Activated CD4-positive, alpha-beta T cell treated with anti-CD3 and anti-CD28 coated beads, Interleukin-2, Interleukin-4, amounts not matched to agents 100 ng/mL and 50 ng/mL, durations not matched to agents 16 hours and 8 hours (primary cell): ENCODE data around the gene PACSIN3.
"Not testable (repeated sequence)": the region's sequence is repeated elsewhere in the genome, so short reads cannot be mapped to it uniquely, and the experiment has no call there.

Experiments
- DNase-seq: peaks from one replicate; pipeline ENCODE4 v3.0.0-alpha.2; 2020; ENCODE audit warnings: low spot score

Gene PACSIN3

GRCh38 chr11:47186076-47186699 is at the start of gene PACSIN3:
PACSIN3 (minus strand) TSS chr11:47186434; CDS start chr11:47182727, 3,707 bp downstream.
- peak; percentile 13 for DNase-seq

GRCh38 chr11:47235163-47235562 is 48.9 kb upstream of the PACSIN3 start:
- no peak for DNase-seq

DNA sequence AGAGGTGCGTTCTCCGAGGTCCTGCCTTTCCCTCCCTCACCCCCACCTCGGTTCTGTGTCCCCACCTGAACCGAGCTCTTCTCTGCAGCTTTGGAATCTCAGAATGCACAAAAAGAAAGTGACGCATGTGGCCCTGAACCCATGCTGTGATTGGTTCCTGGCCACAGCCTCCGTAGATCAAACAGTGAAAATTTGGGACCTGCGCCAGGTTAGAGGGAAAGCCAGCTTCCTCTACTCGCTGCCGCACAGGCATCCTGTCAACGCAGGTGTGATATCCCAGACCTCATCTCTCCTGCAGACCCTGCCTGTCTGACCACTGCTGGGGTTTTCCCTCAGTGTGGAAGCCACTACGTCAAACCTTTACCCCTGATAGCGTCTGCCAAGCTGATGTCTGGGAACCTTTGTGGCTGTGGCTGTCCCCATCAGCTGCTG is 48.5 kb upstream of the PACSIN3 start:
- no peak for DNase-seq

DNA sequence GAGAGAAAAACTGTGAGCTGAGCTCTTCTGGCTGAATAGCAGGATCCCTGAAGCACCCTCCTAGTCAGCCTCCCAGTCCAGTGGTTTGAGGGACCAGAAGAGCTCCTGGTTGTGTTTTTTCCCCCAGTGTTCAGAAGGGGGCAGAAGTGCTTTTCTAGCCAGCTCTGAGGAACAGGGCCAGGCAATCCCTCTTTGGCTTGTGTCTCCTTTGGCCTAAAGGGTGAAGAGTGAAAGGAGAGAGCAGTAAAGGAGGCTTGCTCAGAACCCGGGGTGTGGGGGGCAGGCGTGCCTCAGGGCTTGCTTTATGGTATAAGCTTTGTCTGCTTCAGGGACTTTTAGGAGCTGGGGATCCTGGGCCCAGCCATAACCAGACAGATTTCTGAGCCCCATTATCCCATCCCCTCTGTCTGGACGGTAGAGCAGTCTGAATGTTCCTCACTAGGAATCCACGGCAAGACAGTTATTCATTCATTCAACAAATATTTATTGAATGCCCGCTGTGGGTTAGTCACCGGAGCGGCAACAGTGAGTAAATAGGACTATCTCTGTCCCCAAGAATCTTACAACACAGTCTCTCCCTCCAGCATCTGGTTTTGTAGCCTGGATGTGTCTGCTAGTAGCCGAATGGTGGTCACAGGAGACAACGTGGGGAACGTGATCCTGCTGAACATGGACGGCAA is 47.9 kb upstream of the PACSIN3 start:
- DNase-seq = no peak

DNA sequence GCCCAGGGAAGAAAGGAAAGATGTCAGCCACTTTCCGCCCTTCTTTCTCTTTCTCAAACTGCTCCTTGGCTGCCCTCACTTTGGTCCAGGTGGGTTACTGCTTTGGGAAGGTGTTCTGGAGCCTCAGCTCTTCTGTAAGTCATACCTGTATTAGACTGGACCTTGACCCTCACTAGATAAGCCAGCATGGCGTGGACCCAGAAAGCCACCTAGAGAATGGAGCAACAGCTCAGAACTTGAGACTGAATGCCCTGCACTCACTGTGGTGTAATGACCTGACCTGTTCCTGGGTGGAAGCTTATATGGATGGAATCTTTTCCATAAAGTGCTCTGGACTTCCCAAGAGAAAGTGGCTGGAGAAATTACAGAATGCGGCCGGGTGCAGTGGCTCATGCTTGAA is 46.8 kb upstream of the PACSIN3 start:
- DNase-seq = no peak

- no peak for DNase-seq
These were observed 42.9 kb upstream of the PACSIN3 start for GRCh38 chr11:47229161-47229560.

GRCh38 chr11:47225552-47226400 is 39.5 kb upstream of the PACSIN3 start:
- DNase-seq = peak; percentile 70

DNA sequence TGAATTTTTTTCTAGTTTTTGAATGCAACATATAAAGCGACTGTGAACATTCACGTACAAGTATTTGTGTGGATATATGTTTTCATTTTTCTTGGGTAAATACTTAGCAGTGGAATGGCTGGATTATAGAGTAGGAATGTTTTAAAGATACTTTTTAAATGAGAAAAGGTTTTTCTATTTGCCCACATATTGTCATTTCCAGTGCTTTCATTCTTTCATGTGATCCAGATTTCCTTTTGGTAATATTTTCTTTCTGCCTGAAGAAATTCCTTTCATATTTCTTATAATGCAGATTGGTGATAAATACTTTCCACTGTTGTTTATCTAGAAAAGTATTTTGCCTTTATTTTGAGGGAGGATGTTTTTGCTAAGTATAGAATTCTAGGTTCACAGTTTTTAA is 36.5 kb upstream of the PACSIN3 start:
- no peak for DNase-seq

DNA sequence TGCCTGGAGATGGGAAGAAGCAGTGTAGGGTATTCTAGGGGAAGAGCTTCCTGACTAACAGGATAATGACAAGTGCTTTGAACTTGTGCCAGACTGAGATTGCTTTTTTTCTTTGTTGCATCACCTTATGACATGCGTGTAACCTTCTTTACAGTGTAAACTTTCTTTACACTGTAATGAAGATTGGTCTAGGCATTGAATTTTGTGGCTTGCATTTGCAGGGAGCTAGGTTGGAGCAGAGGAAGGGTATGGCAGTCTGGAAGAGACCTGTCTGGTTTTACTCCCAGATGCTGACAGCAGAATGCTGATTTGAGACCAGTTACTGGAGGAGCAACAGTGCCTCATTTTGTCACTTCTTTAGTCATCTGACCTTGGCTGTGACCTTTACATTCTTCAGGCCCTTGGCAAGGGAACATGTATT is 34.2 kb upstream of the PACSIN3 start:
- no peak for DNase-seq

GRCh38 chr11:47216121-47216798 is 30.0 kb upstream of the PACSIN3 start:
- peak; percentile 81 for DNase-seq

GRCh38 chr11:47215366-47215910 is 29.2 kb upstream of the PACSIN3 start:
- DNase-seq = no peak

GRCh38 chr11:47213950-47214565 is 27.8 kb upstream of the PACSIN3 start:
- DNase-seq = peak; percentile 93

DNA sequence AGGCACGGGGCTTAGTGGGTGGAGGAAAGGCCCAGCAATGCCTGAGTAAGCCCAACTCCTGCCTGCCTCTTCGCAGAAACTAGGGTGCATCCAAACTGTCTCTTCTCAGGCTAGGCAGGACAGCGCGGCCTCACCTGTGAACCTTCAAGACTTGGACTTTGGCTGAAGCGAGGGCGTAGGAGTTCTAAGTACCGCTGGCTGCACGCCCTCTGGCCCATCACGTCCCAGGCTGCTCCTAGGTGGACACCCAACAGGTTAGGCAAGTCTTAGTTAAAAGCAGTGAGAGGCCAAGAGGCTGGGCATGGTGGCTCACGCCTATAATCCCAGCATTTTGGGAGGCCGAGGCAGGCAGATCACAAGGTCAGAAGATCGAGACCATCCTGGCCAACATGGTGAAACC is 26.7 kb upstream of the PACSIN3 start:
- no peak for DNase-seq

DNA sequence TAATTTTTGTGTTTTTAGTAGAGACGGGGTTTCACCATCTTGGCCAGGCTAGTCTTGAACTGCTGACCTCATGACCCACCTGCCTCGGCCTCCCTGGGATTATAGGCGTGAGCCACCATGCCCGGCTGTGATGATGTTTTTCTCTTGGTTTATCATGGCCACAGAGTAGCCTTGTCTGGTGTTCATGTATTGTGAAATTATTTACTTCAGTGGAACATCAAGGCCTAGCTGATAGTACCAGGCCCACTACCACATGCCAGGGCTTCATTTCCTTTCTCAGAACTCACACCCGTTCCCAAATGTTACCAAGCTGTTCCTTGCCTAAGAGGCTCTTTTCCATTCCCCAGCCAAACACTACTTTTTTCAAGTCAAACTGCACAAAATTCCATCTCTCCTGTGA is 22.4 kb upstream of the PACSIN3 start:
- no peak for DNase-seq

- DNase-seq = not testable (repeated sequence)
These were observed 21.8 kb upstream of the PACSIN3 start for GRCh38 chr11:47208008-47208552.

DNA sequence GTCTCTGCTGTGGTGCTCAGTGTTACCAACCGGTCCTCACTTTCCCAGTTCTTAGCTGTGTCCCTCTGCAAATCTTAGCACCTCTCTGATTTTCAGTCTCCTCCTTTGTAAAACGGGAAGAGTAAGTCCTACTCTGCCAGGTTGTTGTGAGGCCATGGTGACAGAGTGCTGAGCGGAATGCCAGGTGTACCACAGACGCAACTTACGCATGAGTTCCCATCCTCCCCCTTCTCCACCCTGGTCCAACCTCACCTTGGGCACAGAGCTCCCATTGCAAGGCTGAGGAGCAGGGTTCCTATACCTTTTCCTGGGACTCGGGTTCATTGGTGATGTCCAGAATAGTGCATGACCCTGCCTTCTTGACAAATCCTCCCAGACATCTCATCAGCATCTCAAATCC is 21.2 kb upstream of the PACSIN3 start:
- no peak for DNase-seq

DNA sequence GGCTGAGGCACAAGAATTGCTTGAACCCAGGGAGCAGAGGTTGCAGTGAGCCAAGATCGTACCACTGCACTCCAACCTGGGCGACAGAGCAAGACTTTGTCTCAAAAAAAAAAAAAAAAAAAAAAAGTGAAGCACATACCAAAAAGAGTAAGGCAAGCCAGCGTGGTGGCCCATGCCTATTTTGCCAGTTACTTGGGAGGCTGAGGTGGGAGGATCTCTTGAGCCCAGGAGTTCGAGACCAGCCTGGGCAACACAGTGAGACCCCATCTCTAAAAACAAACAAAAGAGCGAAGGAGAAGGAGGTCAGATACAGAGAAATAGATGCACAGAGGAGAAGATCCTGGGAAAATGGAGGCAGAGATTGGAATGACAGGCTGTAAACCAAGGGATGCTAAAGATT is 20.3 kb upstream of the PACSIN3 start:
- DNase-seq = not testable (repeated sequence)

DNA sequence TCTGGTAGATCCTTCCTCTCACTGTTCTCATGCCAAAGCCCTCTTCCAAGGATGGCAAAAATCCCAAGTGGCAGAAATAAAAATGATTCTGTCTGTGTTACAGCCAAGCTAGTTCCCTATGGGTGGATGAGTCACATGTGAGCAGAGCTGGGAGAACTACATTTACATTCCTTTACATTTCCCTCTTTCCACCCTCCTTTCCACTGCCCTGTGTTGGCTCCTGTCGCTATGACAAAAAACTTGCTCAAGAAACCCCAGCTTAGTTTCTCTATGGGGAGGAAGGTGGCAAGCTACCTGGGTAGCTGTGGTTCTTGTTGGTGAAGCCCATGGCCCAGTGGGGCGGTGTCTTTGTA is 18.4 kb upstream of the PACSIN3 start:
- DNase-seq = no peak

- DNase-seq = no peak
These were observed 16.3 kb upstream of the PACSIN3 start for GRCh38 chr11:47202576-47202975.

- DNase-seq = no peak
These were observed 14.8 kb upstream of the PACSIN3 start for GRCh38 chr11:47201015-47201414.

- DNase-seq = not testable (repeated sequence)
These were observed 11.9 kb upstream of the PACSIN3 start for GRCh38 chr11:47198161-47198560.
